ACHN (cell line): Measurements from ENCODE around the gene SSX2IP.

Experiments
- DNase-seq: peaks from one replicate; pipeline ENCODE4 v3.0.0-alpha.2; 2015
- in situ Hi-C: cut with HindIII; loops from 2 replicates; pipeline ENCODE4 v1.10.0; 2017; ENCODE audit warnings: low sequenced_read_pairs, low pct_ligation_motif_present, low pct_unique_long_range_greater_than_20kb

The SSX2IP gene

GRCh38 chr1:84634536-84635205 is 55.6 kb downstream of the SSX2IP start:
- in situ Hi-C loops = no loop called here
- no peak for DNase-seq

- in situ Hi-C loops = no loop called here
Measured at GRCh38 chr1:84632673-84633434, 57.4 kb downstream of the SSX2IP start.

DNA sequence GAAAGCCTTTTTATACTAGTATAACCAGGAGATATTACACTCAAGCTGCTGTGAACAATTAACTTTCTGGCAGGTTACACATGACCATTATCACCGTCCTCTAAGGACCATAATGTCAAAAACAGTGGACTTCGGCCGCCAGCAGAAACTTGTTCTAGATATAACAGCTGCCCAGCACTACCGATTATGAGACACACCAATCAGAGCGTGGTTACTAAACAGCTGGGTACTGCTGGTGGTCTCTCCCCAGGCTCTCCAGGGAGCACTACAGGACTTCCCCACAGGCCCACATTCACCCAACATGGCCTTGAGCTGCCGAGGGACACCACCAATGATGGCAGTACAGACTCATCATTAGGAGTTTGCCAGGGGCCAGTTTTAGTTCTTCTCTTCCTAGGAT is 58.1 kb downstream of the SSX2IP start:
- in situ Hi-C loops = no loop called here
- no peak for DNase-seq

More at GRCh38 chr1:84632673-84633434, 57.4 kb downstream of the SSX2IP start:
- peak; percentile 82 for DNase-seq

DNA sequence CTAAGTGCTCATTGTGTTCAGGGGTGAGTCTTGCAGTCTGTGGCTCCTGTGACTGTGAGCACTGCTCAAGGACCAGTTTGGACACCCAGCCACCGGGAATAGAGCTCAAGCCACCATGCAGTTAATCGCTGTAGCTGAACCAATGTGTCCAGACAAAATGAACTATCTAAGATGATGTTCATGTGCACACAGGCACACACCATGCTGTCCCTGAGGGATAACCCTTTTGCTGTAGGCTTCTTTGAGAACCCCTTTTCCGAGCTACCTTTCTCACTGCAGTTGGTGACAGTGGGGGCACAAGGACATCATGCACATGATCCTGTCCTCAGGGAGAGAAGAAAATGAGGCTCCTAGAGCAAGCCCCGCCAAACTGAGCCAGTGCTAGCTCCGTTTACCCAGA is 65.4 kb downstream of the SSX2IP start:
- no peak for DNase-seq
- in situ Hi-C loops = no loop called here

GRCh38 chr1:84621553-84621952 is 68.7 kb downstream of the SSX2IP start:
- no peak for DNase-seq
- in situ Hi-C loops = no loop called here

GRCh38 chr1:84620720-84621313 is 69.4 kb downstream of the SSX2IP start:
- in situ Hi-C loops = no loop called here
- DNase-seq = peak; percentile 78

DNA sequence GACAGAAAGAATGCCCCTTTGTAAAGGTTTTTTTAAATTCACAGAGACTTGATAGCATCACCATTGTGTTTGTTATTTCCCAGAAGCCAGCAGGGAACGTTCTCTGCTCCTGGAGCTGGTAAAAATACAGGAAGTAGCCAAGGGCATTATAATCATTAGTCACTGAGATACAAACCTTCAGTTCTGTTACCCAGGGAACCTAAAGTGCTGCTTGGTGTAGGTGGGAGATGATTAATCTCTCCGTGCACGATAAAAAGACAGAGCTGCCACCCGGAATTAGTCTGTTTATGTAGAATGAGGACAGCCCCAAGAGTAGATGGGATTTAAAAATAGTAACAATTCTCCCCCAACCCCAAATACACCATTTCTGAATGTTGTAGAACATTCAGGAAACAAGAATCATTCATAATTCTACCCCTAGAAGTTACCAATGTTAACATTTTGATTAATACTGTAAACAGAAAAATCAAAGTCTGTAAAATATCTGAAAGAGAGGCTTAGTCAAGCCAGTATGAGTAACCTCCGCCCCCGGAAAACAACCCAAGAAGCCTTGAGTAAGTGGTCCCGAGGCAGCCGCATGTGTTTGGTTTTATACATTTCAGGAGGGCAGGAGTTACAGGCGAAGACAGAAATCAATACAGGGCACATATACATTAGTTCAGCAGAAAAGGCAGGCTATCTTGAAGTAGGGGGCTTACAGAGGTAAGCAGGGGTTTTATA is 70.7 kb downstream of the SSX2IP start:
- in situ Hi-C loops = no loop called here
- peak; percentile 20 for DNase-seq

DNA sequence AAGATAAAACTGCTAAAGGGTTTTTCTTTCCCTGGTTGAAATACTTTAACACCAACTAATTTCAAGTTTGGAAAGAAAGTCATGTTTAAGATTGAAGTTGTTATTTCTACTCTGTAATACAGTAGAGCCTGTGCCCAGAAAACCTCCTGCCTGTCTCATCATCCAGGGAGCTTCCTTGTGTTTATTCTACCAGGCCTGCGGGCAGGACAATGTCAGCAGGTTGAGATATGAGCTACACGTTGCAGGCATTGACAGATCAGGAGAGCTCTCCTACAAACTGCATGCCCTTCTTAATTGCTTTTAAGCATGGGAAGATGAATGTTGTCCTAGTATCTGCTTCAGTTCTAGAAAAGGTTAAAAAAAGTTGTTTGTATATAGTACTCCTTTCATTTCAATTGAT is 72.9 kb downstream of the SSX2IP start:
- DNase-seq = no peak
- in situ Hi-C loops = no loop called here

DNA sequence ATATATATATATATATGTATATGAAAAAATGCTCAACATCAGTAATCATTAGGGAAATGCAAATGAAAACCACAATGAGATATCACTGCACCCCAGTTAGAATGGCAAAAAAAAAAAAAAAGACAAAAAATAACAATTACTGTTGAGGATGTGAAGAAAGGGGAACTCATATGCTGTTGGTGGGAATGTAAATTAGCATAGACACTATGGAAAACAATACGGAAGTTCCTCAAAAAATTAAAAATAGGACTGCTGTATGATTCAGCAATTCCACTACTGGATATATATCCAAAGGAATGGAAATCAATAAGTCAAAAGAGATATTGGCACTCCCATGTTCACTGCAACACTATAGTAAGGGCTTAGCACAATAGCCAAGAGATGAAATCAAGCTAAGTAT is 74.5 kb downstream of the SSX2IP start:
- in situ Hi-C loops = no loop called here
- no peak for DNase-seq

GRCh38 chr1:84613887-84614286 is 76.4 kb downstream of the SSX2IP start:
- DNase-seq = no peak
- in situ Hi-C loops = no loop called here

- DNase-seq = no peak
- in situ Hi-C loops = no loop called here
Measured at GRCh38 chr1:84613026-84613425, 77.2 kb downstream of the SSX2IP start.

DNA sequence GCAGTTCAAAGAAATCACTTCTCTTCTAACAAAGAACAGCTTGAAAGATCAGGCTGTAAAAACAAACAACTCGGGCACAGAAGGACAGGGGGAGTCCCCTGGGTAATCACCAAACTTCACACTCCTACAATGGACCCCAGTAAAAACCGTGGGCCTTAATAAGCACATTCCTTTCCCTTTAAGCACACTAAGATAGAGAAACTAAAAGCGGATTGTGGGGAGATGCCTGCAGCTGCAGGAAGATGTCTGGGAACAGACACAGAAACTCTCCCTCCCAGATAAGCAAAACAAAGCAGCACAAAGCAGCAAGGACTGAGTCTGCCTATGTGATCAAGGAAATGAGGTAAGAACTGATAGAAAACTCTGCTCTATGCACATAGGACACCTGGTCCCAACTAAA is 78.5 kb downstream of the SSX2IP start:
- in situ Hi-C loops = no loop called here
- no peak for DNase-seq

GRCh38 chr1:84611091-84611490 is 79.2 kb downstream of the SSX2IP start:
- DNase-seq = no peak
- in situ Hi-C loops = no loop called here

DNA sequence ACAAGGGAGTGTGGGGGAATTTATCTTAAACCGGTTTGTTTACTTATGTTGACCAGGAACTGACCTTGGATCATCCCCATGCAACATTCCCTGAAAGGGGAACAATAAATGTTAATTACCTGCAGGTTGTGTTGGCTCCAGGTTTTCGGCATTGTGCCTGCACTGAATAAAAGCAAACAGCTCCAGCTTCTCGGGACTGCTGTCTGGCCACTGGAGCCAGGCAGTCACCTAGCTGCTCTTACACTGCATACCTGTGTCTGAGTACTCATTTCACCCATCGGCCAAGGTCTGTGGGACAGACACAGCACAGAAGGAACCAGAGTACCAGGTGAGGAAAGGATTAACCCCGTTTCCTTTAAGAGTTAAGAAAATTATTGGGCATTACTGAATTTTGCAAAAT is 83.3 kb downstream of the SSX2IP start:
- in situ Hi-C loops = no loop called here
- no peak for DNase-seq

DNA sequence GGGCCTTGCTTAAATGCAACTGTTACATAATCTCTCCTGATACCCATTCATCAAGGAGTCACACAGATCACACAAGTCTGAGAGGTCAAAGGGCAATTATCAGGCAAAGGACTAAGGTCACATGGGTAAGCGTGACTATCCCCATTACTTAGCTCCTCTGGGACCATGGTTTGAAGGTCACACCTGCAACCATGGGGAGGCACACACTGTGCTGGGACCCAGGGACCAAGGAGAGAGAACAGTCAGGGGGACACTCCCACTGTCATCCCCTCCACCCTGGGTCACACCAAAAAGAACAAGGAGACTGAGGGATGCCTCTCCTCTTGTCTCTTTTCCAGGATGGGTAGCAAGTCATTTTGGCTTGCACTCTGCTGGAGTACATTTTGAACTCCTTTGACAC is 85.1 kb downstream of the SSX2IP start:
- no peak for DNase-seq
- in situ Hi-C loops = no loop called here

DNA sequence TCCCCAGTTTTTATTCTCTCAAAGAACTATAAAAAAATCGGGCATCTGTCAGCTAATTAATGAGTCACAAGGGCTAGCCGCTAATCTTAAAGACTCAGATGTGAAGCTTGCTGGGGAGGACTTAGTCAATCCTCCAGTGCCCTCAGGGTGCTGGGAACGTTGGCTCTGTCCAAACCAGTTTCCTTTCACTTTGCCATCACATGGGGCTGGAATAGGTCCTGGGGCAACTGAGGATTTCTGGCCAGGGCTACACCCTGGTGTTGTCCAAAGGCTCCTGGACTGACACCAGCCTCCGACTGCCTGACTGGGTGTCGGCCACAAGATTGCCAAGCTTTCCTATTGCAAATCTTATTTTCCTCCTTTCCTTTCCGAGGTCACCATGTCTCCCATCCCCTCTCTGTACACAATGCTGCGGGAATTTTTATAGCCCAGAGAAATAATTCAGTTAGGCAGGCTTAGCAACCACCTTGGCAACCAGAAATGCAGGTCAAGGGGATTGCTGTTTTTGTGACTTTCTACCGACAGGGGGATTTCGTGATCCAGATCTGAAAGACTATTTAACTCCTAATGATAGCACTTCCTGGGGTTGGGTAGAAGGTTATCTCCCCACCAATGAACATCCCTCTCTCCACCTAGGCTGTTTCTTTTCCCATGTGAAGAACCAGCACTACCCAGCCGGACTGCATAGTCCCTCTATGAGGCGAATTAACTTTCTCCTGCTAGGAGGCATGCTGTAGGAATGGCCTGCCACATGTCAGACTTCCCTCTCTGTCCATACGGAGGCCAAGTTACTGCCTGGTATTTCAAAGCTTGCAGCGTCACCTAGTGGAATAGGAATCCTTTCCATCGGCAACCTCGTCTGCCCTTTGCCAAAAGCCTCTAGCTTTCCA is 86.1 kb downstream of the SSX2IP start:
- in situ Hi-C loops = no loop called here
- DNase-seq = no peak

GRCh38 chr1:84603223-84603622 is 87.0 kb downstream of the SSX2IP start:
- in situ Hi-C loops = no loop called here
- DNase-seq = no peak

DNA sequence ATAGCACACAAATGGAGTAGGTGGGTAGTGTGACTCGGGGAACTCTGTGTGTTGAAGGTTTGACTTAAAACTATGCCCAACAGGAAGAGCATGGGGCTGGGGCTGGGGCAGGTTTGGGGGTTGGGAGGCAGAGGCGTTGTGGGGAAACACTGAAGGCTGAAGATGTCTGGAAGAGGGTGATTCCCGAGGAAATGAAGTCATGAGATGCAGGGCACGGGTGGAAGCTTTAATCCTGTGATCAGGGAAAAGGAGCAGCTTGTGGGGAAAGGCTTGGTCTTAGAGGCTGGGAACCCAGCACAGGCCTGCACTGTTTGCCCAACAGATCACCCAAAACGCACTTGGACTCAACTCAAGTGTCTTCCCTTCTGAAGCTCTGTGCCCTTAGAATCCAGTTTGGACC is 89.5 kb downstream of the SSX2IP start:
- in situ Hi-C loops = no loop called here

More for the DNA sequence above, 89.5 kb downstream of the SSX2IP start:
- no peak for DNase-seq
